Sciatic nerve (tissue), 2 donors: ENCODE data around the gene EFHC1. TPM values are rescaled to one million over a fixed set of nuclear protein-coding genes. Genes with fewer than 3 reads are reported as not detected.
A peak's percentile ranks its signal among the peaks of the same experiment; 100 is the strongest.

Source experiments
- ATAC-seq: fragments of 200-7000 bp; cut with Tn5 transposase; one replicate; pipeline ENCODE4 v1.9.1; 2020; ENCODE audit warnings: mild to moderate bottlenecking, moderate library complexity
- DNase-seq: peaks from one replicate; pipeline ENCODE4 v3.0.0-alpha.2; 2020; ENCODE audit warnings: low spot score
- intact Hi-C: fragments of 100-400 bp; cut with DNase I; formaldehyde crosslinking; loops from one replicate; pipeline ENCODE4 v1.14.2; 2022
- total RNA-seq: library from RNA; stranded (reverse); fragmentation: NEBNext Ultra II Directional; extraction: Animal tissue kit (Norgen Biotek cat#: 25700); gene quantifications from one replicate; pipeline ENCODE4 v1.2.1, GENCODE V29; 2021
- donor health status: DM: no; HTN: no; CAD: no.
- donor health status: DM: no; HTN: no; CAD: no.

The EFHC1 gene
- total RNA-seq, 1 donor from 2014 or later = 38.7 TPM

- peak; percentile 31 for ATAC-seq
- intact Hi-C loops = no loop called here
- DNase-seq = no peak
These were observed 124.7 kb downstream of the EFHC1 start for GRCh38 chr6:52544602-52545405.

DNA sequence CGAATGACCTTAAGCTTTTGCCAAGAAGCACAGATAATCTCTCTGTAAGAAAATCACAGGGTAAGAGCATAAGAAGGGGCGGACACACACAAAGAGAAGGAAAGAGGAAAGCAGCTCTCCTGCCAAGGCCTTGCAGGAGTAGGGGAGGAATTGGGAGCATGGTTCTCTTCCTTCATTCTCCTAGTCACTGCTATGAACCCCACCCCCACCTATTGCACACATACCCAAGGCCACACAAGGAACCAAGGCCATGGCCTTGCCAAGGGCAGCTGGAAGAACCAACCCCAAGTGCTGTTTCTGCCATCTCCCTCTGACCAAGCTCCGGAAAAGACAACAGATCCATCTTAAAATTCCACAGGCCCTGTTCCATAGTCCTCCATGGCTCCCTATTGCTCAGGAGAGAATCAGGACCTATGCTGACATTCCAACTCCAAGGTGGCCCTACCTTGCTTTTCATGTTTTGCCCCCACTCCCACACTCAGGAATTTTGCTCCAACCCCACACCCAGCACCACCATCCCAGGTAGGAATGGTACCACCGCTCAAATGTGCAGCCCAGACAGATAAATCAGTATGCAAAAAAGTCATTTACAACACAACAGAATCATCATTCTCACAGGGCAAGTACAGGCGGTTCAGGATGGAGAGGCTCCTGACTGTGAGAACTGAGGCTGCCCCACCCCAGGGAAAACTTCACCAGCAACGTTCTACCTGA is 125.4 kb downstream of the EFHC1 start:
- ATAC-seq = no peak
- intact Hi-C loops = no loop called here
- DNase-seq = no peak

DNA sequence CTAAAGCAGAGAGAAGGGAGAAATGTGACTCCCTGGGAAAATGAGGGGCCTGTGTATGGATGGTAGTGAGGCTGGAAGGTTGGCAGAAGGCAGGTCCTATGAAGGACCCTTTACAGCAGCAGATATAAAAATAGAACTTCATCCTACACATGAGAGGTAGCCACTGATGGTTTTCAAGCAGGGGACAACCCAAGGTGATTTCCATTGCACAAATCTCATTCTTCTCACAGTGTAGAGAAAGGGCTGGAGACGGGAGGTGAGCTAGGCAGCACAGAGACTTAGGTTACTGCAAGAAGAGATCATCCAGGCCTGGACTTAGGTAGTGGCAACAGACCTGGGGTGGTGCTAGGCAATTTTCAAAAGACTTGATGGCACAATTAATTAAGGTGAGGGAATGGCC is 126.0 kb downstream of the EFHC1 start:
- intact Hi-C loops = no loop called here
- no peak for DNase-seq
- no peak for ATAC-seq

DNA sequence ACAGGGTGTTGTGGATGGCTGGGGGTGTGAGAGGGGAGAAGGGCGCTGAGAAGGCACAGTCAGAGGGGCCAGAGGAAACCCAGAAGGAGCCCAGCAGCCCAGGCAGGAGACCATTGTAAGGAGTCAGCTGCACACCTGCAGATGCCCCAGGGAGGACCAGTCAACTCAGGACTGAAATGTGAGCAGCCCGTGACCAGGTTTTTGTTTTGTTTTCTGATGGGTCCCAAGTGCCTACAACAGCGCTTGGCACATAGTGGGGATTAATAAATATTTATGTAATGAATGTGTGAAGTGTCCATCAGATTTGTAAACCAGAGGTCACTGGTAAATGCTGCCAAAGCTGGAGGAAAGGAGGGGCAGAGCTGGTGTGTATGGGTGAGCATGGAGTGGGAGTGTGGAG is 126.5 kb downstream of the EFHC1 start:
- intact Hi-C loops = no loop called here
- DNase-seq (no peak), ATAC-seq (no peak)

GRCh38 chr6:52547647-52548352 is 127.7 kb downstream of the EFHC1 start:
- no peak for DNase-seq
- intact Hi-C loops = no loop called here
- ATAC-seq = no peak

- intact Hi-C loops = no loop called here
- DNase-seq = no peak
- ATAC-seq = no peak
These were observed 128.2 kb downstream of the EFHC1 start for GRCh38 chr6:52548353-52548713.

DNA sequence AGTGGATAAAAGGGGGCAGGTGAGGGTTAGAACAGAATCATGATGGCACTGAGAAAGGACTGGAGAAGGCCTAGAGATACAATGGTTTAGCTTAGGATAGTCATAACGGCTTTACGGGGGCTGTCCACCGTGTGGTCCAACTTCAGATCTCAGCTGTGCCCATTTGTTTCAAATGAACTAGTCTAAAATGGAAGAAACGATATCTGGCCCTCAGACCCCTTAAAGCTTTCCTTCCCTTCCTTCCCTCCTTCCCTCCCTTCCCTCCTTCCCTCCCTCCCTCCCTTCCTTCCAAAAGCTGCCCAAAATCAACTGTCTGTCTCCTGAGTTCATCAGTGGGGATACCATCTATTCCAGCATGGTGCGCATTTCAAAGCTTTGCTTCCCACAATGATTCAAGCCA is 128.9 kb downstream of the EFHC1 start:
- ATAC-seq (no peak), DNase-seq (no peak)
- intact Hi-C loops = no loop called here

DNA sequence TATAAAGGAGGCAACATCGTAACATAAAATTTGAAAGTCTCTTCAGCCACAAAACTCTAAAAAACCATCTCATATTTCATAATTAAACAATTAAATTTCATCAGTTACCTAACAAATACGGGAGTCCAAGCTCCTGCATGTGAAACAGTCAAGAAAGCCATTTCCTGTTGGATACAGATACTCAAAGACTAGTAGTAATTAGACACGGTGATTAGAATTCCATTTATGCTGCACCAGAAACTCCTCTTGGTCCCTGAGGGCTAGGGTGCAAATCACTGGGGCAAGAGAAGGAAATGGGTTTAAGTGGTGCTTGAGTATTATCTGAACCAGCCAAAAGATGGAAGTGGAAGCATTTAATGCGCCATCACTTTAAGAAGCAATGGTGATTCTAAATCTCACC is 129.3 kb downstream of the EFHC1 start:
- intact Hi-C loops = no loop called here
- DNase-seq = no peak
- no peak for ATAC-seq

GRCh38 chr6:52550014-52550575 is 130.0 kb downstream of the EFHC1 start:
- ATAC-seq = no peak
- DNase-seq = no peak
- intact Hi-C loops = no loop called here

DNA sequence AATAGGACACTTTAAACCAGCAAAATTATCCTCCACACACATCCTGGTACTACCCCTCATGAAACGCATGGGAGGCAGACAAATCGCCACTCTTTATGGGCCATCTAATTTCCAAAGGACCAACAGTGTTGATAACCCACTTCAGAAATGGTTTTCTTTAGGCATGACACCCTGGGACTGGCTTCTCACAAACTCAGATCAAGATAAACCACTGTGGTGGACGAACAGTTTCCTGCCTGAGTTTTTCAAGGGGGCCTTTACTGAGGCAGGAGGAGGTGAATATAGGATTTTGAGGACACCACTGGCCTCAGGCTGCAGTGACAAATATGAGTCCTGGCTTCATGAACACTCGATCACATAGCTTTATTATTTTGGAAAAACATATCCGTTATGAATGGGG is 130.7 kb downstream of the EFHC1 start:
- intact Hi-C loops = no loop called here
- no peak for DNase-seq
- no peak for ATAC-seq

DNA sequence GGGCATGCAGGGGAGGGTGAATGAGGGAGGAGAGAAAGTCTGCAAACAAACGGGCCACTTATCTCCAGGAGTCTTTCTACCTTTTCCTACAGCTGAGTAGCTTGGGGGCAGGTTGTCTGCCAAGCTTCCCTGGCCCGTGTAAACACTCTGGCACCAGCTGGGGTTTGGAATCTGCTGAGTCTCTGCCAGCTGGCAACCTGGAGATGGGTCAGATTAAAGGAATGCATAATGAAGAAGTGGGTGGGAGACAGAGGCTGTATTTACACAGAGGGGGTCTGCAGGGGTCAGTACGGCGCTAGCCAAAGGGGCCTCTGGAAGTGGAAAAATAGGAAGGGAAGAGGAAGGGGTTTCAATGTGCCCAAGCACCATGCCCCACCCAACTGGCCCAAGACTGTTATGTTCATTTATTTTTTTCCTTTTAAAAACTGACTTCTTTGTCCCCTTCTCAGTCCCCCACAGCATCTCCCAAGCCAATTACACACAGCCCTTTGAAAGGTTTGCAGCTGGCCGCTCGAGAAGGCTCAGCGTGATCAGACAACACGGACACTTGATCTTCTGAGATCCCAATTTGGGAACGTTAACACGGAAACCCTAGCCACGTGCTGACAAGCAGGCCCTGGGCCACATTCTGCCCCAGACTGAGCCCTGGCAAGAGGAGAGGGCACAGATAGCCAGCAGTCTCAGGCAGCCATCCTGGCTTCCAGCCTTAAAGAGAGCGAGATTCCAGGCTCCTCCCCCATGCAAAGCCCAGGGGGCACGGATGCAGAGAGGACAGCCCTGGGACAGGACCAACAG is 131.5 kb downstream of the EFHC1 start:
- DNase-seq (no peak), ATAC-seq (peak; percentile 77)
- intact Hi-C loops = no loop called here

DNA sequence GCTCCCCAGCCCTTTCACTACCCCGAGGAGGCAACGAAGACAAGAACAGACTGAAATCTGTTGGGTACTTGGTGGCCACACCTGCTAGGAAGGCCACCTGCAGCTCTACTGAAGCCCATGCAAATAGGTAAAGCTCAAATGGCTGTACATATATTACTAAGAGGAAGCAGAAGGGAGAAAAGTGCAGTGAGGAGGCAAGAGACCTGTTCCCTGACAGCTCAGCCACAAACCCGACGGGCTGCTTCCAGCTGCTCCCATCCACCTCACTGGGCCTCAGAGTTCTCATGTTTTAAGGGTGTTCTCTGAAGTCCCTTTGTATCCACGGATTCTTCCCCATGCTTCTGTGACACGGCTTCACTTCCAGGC is 132.1 kb downstream of the EFHC1 start:
- ATAC-seq (peak; percentile 39), DNase-seq (no peak)
- intact Hi-C loops = no loop called here

- ATAC-seq (no peak), DNase-seq (no peak)
- intact Hi-C loops = no loop called here
These were observed 133.0 kb downstream of the EFHC1 start for GRCh38 chr6:52553158-52553557.

- intact Hi-C loops = no loop called here
- DNase-seq = no peak
- no peak for ATAC-seq
These were observed 133.6 kb downstream of the EFHC1 start for GRCh38 chr6:52553719-52554118.

- intact Hi-C loops = no loop called here
- no peak for DNase-seq
- ATAC-seq = no peak
These were observed 134.6 kb downstream of the EFHC1 start for GRCh38 chr6:52554684-52555280.

GRCh38 chr6:52555518-52556233 is 135.5 kb downstream of the EFHC1 start:
- ATAC-seq (no peak), DNase-seq (no peak)
- intact Hi-C loops = no loop called here

DNA sequence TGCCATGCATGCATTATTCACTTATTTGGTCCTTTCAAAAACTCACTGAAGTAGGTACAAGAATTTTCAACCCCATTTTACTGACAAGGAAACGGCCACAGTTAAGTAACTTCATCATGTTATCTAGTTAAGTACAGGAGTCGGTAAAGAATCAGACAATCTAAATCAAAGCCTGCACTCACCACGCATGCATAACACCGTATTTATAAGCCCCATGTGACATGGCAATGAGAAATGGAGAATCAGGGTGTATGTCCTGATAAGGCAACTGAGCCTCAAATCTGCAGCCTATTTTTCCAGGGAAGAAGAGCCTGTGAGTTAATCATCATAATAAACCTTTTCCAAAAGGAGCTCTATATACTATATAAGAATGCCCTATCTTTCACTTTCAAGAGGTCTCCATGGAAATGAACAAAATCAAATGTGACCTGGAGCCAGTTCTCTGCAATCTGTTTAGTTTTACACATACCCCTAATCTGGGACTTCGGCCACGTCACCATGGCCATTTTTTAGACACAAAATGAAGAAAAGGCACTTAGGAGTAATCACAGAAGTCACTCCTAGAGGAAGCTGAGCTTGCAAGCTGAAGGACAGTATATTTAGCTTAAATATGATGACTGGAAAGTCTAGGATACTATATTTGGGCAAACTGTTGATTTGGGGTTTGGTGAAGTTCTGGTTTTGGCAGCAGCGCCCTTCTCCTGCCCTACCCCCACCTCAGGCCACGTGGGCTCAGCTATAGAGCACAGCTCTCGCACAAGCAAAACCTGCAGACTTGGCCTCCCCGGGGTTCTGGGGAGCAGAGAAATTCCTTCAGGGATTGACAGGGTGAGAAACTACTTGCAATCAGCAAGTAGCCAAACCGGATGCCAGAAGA is 137.5 kb downstream of the EFHC1 start:
- intact Hi-C loops = no loop called here
- ATAC-seq = peak; percentile 63
- DNase-seq = no peak
